ENCODE results near the gene MYZAP. TPM values are rescaled to one million over a fixed set of nuclear protein-coding genes. Genes with fewer than 3 reads are reported as not detected.

Gene MYZAP
- total and polyA plus RNA-seq, 7 donors: 2.0 to 24.8 (median 3.6) TPM

- intact Hi-C loops (cut with DNase I): no loop called here
- DNase-seq (no peak), ATAC-seq (no peak)
- Histone ChIP-seq H3K27me3 (ENCODE audit: insufficient read depth in 3 of 3, low read length in 2 of 3) (no peaks in the 10 kb centered on the region), H3K36me3 (ENCODE audit: insufficient read depth in 1 of 2, low read depth in 1 of 2) (peaks cover 2 to 56% of the 10 kb centered on the region in 2 donors), H3K27ac (no peak overlapping the region), H3K4me1 (no peaks in the 10 kb centered on the region), H3K4me3 (no peak overlapping the region), H3K9me3 (no peaks in the 10 kb centered on the region)
- TF ChIP-seq CTCF (IDR thresholded peaks at IDR 0.05): no peak
- WGBS, 3 donors: 83 to 88% (median 86%) methylated on average over 2 of the region's 2 CpGs
These were observed 126.6 kb downstream of the MYZAP start for GRCh38 chr15:57718309-57718708.

GRCh38 chr15:57720867-57721266 is 129.2 kb downstream of the MYZAP start:
- DNase-seq (no peak), ATAC-seq (no peak)
- Histone ChIP-seq H3K4me3 (no peak overlapping the region), H3K36me3 (ENCODE audit: insufficient read depth in 1 of 2, low read depth in 1 of 2) (peaks cover 0 to 31% of the 10 kb centered on the region in 2 donors), H3K27me3 (ENCODE audit: insufficient read depth in 3 of 3, low read length in 2 of 3) (no peaks in the 10 kb centered on the region), H3K27ac (no peak overlapping the region), H3K9me3 (no peaks in the 10 kb centered on the region), H3K4me1 (no peaks in the 10 kb centered on the region)
- intact Hi-C loops (cut with DNase I): no loop called here
- TF ChIP-seq CTCF (IDR thresholded peaks at IDR 0.05): no peak
- 39 to 58% (median 44%) methylated on average over 3 of the region's 3 CpGs for WGBS, 3 donors

- no peak for TF ChIP-seq CTCF (IDR thresholded peaks at IDR 0.05)
- Histone ChIP-seq H3K9me3 (no peaks in the 10 kb centered on the region), H3K27me3 (ENCODE audit: insufficient read depth in 3 of 3, low read length in 2 of 3) (no peaks in the 10 kb centered on the region), H3K36me3 (ENCODE audit: insufficient read depth in 1 of 2, low read depth in 1 of 2) (no peaks in the 10 kb centered on the region), H3K4me1 (no peaks in the 10 kb centered on the region), H3K4me3 (no peak overlapping the region), H3K27ac (no peak overlapping the region)
- WGBS, 3 donors: 77 to 98% (median 94%) methylated on average over 3 of the region's 3 CpGs
- ATAC-seq: no peak
- no peak for DNase-seq
- intact Hi-C loops (cut with DNase I): no loop called here
These were observed 134.7 kb downstream of the MYZAP start for GRCh38 chr15:57726411-57726810.

GRCh38 chr15:57727031-57727430 is 135.3 kb downstream of the MYZAP start:
- H3K36me3 ChIP-seq (ENCODE audit: insufficient read depth in 1 of 2, low read depth in 1 of 2): no peaks in the 10 kb centered on the region
- no peaks in the 10 kb centered on the region for H3K27me3 ChIP-seq (ENCODE audit: insufficient read depth in 3 of 3, low read length in 2 of 3)
- no peak for TF ChIP-seq CTCF (IDR thresholded peaks at IDR 0.05)
- no peaks in the 10 kb centered on the region for H3K4me1 ChIP-seq
- 75 to 81% (median 78%) methylated on average over 6 of the region's 6 CpGs for WGBS, 3 donors
- no peak overlapping the region for H3K27ac ChIP-seq
- DNase-seq (no peak), ATAC-seq (no peak)
- intact Hi-C loops (cut with DNase I): no loop called here
- no peaks in the 10 kb centered on the region for H3K9me3 ChIP-seq
- no peak overlapping the region for H3K4me3 ChIP-seq

GRCh38 chr15:57728436-57728835 is 136.7 kb downstream of the MYZAP start:
- intact Hi-C loops (cut with DNase I): no loop called here
- WGBS, 3 donors: 97 to 98% (median 97%) methylated on average over 8 of the region's 8 CpGs

More at GRCh38 chr15:57728436-57728835, 136.7 kb downstream of the MYZAP start:
- Histone ChIP-seq H3K36me3 (ENCODE audit: insufficient read depth in 1 of 2, low read depth in 1 of 2) (no peaks in the 10 kb centered on the region), H3K27ac (no peak overlapping the region), H3K4me1 (no peaks in the 10 kb centered on the region), H3K9me3 (no peaks in the 10 kb centered on the region), H3K4me3 (no peak overlapping the region), H3K27me3 (ENCODE audit: insufficient read depth in 3 of 3, low read length in 2 of 3) (no peaks in the 10 kb centered on the region)
- ATAC-seq: no peak
- DNase-seq: no peak
- no peak for TF ChIP-seq CTCF (IDR thresholded peaks at IDR 0.05)
